ENCODE measurements around the gene PTPN14.

- TF ChIP-seq, protein P1, sequence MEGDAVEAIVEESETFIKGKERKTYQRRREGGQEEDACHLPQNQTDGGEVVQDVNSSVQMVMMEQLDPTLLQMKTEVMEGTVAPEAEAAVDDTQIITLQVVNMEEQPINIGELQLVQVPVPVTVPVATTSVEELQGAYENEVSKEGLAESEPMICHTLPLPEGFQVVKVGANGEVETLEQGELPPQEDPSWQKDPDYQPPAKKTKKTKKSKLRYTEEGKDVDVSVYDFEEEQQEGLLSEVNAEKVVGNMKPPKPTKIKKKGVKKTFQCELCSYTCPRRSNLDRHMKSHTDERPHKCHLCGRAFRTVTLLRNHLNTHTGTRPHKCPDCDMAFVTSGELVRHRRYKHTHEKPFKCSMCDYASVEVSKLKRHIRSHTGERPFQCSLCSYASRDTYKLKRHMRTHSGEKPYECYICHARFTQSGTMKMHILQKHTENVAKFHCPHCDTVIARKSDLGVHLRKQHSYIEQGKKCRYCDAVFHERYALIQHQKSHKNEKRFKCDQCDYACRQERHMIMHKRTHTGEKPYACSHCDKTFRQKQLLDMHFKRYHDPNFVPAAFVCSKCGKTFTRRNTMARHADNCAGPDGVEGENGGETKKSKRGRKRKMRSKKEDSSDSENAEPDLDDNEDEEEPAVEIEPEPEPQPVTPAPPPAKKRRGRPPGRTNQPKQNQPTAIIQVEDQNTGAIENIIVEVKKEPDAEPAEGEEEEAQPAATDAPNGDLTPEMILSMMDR (IDR thresholded peaks at IDR 0.05): no peak
- no peak for TF ChIP-seq EP300 (IDR thresholded peaks at IDR 0.05; ENCODE audit: low read depth)
- TF ChIP-seq POLR2AphosphoS5 (IDR thresholded peaks at IDR 0.05): no peak
These were observed 234.8 kb downstream of the PTPN14 start for GRCh38 chr1:214316593-214316992.

All from transverse colon (tissue), 4 donors.